OCI-LY7 (cell line): ENCODE results near the gene ACOXL. TPM values are rescaled to one million over a fixed set of nuclear protein-coding genes. Genes with fewer than 3 reads are reported as not detected.

ENCODE experiments used
- BruUV-seq: library from RNA; stranded (reverse); fragments of 400-500 nt; replicated peaks from 2 replicates; lab custom pipeline; 2021; lab: Mats Ljungman, UMichigan
- CTCF ChIA-PET: fragments of 300-600 bp; sonication (Branson Sonifier 250); formaldehyde crosslinking; loops from one replicate; lab custom pipeline; 2022; ENCODE audit warnings: antibody characterized with exemption; ENCODE audit not compliant: unreplicated experiment; lab: Charles Lee
- POLR2A ChIA-PET: fragments of 300-600 bp; sonication (Branson Sonifier 250); formaldehyde crosslinking; loops from one replicate; lab custom pipeline; 2022; ENCODE audit warnings: antibody characterized with exemption; lab: Charles Lee
- DNase-seq: peaks from one replicate; pipeline ENCODE4 v3.0.0-alpha.2; 2015; ENCODE audit warnings: low spot score
- H2AFZ ChIP-seq: fragments of 200-600 bp; sonication (generic), shearing (Covaris generic); 2 replicates; pipeline ENCODE4 v1.6.1; 2014; ENCODE audit warnings: mild to moderate bottlenecking, antibody characterized with exemption, low read length, moderate library complexity
- H3K27ac ChIP-seq: fragments of 200-600 bp; sonication (generic); 2 replicates; pipeline ENCODE4 v1.5.1; 2014; ENCODE audit warnings: mixed run types, low read depth, mild to moderate bottlenecking, moderate library complexity, low read length, inconsistent platforms; ENCODE audit not compliant: poor library complexity, severe bottlenecking
- H3K36me3 ChIP-seq: fragments of 200-600 bp; sonication (generic); 2 replicates; pipeline ENCODE4 v1.6.1; 2014; ENCODE audit warnings: mild to moderate bottlenecking, antibody characterized with exemption, low read length, moderate library complexity, mixed read lengths; ENCODE audit not compliant: insufficient read depth
- H3K4me1 ChIP-seq: fragments of 200-600 bp; sonication (generic); 2 replicates; pipeline ENCODE4 v1.5.1; 2014; ENCODE audit warnings: mild to moderate bottlenecking, low read length; ENCODE audit not compliant: insufficient read depth, poor library complexity, severe bottlenecking
- H3K4me2 ChIP-seq: fragments of 200-600 bp; sonication (generic); 2 replicates; pipeline ENCODE4 v1.6.1; 2014; ENCODE audit warnings: mild to moderate bottlenecking, low read length
- H3K4me3 ChIP-seq: fragments of 200-600 bp; sonication (generic); 2 replicates; pipeline ENCODE4 v1.5.1; 2014; ENCODE audit warnings: mild to moderate bottlenecking, low read depth, low read length; ENCODE audit not compliant: poor library complexity, severe bottlenecking
- H3K79me2 ChIP-seq: fragments of 200-600 bp; sonication (generic); 2 replicates; pipeline ENCODE4 v1.6.1; 2016; ENCODE audit warnings: low read depth, mild to moderate bottlenecking, low read length, moderate library complexity, mixed read lengths; ENCODE audit not compliant: insufficient read depth
- H3K9me2 ChIP-seq: fragments of 200-600 bp; sonication (generic); 2 replicates; pipeline ENCODE4 v1.6.1; 2016; ENCODE audit warnings: mild to moderate bottlenecking, low read length, mixed read lengths; ENCODE audit not compliant: insufficient read depth
- H3K9me3 ChIP-seq: fragments of 200-600 bp; sonication (generic); 2 replicates; pipeline ENCODE4 v1.6.1; 2014; ENCODE audit warnings: mild to moderate bottlenecking, mixed run types, low read length, mixed read lengths
- H4K20me1 ChIP-seq: fragments of 200-600 bp; sonication (generic); 2 replicates; pipeline ENCODE4 v1.6.1; 2014; ENCODE audit warnings: mild to moderate bottlenecking, antibody characterized with exemption, low read length, moderate library complexity, mixed read lengths; ENCODE audit not compliant: insufficient read depth
- EZH2phosphoT487 ChIP-seq: fragments of 200-600 bp; sonication (generic); IDR thresholded peaks from 2 replicates; pipeline ENCODE4 v1.6.1; 2018; ENCODE audit warnings: low read depth, borderline replicate concordance, mild to moderate bottlenecking, mixed run types, antibody characterized with exemption, low read length, moderate library complexity, mixed read lengths
- intact Hi-C: fragments of 100-400 bp; cut with micrococcal nuclease; formaldehyde crosslinking; loops from one replicate; pipeline ENCODE4 v1.10.0; 2022; ENCODE audit not compliant: unreplicated experiment
- total RNA-seq, 2 experiments: library from RNA; depleted of rRNA in 1 of 2; stranded (reverse); fragments of >200 nt in 1 of 2; shearing (Covaris generic) in 1 of 2; gene quantifications; 2 replicates each; pipeline ENCODE4 v1.2.3, GENCODE V29; 2014 to 2022
- TF ChIP-seq, protein P1 (sequence below): fragments of 200-600 bp; sonication (generic); conservative IDR thresholded peaks from 2 replicates; pipeline ENCODE4 v1.5.1; 2014; ENCODE audit warnings: mild to moderate bottlenecking, antibody characterized with exemption, low read length, moderate library complexity, mixed read lengths

Gene ACOXL
- total RNA-seq, 2 experiments from 2014 or later, result 1.4 TPM; not detected in 1

DNA sequence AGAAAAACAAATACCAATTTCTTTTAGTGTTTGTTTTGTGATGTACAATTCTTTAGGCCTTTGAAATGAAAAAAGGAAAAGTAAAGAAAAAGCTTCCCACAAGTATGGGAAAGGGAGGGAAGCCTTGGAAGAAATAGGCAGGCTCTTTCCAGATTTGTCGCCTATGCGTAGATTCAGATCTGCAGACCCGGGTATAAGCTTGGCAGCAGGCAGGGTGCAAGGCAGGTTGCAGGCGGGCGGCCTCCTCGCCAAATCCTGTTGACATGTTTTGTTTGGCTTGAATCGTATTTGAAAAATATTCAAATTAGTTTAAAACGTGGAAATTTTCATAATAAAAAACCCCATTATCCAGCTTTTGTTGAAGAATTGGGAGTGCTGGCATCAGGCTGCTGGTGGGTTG is 104.3 kb downstream of the ACOXL start:
- Histone ChIP-seq H3K9me3 (no peaks in the 10 kb centered on the region), H3K4me3 (no peak overlapping the region), H3K9me2 (no peaks in the 10 kb centered on the region), H3K36me3 (no peaks in the 10 kb centered on the region), H3K27ac (no peak overlapping the region), H3K4me1 (peaks cover 7% of the 10 kb centered on the region), H4K20me1 (no peaks in the 10 kb centered on the region), H3K79me2 (no peaks in the 10 kb centered on the region), H3K4me2 (no peak overlapping the region), H2AFZ (no peak overlapping the region)
- POLR2A ChIA-PET, result no interaction called here
- DNase-seq, result no peak
- CTCF ChIA-PET, result no interaction called here
- TF ChIP-seq, protein P1, sequence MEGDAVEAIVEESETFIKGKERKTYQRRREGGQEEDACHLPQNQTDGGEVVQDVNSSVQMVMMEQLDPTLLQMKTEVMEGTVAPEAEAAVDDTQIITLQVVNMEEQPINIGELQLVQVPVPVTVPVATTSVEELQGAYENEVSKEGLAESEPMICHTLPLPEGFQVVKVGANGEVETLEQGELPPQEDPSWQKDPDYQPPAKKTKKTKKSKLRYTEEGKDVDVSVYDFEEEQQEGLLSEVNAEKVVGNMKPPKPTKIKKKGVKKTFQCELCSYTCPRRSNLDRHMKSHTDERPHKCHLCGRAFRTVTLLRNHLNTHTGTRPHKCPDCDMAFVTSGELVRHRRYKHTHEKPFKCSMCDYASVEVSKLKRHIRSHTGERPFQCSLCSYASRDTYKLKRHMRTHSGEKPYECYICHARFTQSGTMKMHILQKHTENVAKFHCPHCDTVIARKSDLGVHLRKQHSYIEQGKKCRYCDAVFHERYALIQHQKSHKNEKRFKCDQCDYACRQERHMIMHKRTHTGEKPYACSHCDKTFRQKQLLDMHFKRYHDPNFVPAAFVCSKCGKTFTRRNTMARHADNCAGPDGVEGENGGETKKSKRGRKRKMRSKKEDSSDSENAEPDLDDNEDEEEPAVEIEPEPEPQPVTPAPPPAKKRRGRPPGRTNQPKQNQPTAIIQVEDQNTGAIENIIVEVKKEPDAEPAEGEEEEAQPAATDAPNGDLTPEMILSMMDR, result no peak
- TF ChIP-seq EZH2phosphoT487, result no peak
- no TSS peak for BruUV-seq
- intact Hi-C loops, result no loop called here

DNA sequence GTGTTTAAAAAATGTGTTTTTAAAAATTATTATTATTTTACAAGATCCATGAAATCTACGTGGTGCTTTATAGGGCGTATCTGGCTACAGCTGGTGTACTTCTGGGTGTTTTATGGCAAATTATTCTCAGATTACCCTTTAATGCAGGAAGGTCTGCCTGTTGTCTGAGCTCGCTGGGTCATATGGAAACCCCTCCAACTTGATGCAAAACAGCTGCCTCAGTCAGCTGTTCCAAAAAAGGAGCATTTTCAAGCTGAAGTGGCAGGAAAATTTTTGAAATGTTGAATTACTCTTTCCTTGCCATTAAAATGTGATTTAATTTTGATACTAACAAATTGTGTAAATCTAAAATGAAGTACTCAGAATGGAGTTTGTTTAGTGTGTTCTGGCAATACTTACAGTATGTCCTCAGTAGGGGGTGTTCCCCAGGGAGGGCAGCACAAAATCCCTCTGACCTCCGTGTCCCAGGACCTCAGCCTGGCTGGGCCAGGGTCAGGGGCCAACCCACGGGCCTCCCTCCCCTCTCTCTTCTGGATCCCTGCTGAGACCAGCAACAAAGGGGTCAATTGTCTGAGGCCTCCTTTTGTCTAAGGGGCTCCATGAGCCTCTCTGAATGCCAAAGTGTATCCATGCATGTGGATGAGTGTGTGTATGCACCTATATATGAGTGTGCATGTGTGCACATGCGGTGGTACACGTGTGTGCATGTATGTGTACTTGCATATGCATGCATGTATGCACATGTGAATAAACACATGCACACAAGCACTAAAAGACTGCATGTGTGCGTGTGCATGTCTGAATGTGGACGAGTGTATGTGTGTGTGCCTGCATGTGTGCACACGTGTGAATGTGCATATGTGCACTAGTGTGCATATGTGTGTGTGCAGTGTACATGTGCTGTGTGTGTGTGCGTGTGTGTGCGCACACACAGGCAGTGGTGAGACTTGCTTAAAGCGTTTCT is 105.4 kb downstream of the ACOXL start:
- no peak for TF ChIP-seq EZH2phosphoT487
- TF ChIP-seq, protein P1, result no peak
- CTCF ChIA-PET, result no interaction called here

More for the DNA sequence above, 105.4 kb downstream of the ACOXL start:
- BruUV-seq, result no TSS peak
- Histone ChIP-seq H3K4me2 (no peak overlapping the region), H3K9me2 (no peaks in the 10 kb centered on the region), H3K4me3 (no peak overlapping the region), H3K79me2 (no peaks in the 10 kb centered on the region), H3K36me3 (no peaks in the 10 kb centered on the region), H3K9me3 (no peaks in the 10 kb centered on the region), H2AFZ (no peak overlapping the region), H3K27ac (no peak overlapping the region), H3K4me1 (peaks cover 7% of the 10 kb centered on the region), H4K20me1 (no peaks in the 10 kb centered on the region)
- no peak for DNase-seq
- POLR2A ChIA-PET, result interaction anchor here (0.6 kb wide), 1 partner anchor 9 kb away, joined by 4 read pairs; no protein-coding TSS in a partner anchor
- intact Hi-C loops, result no loop called here
